ENCODE data around the gene SERPINA6. TPM values are rescaled to one million over a fixed set of nuclear protein-coding genes. Genes with fewer than 3 reads are reported as not detected.

The SERPINA6 gene
- total RNA-seq, 6 experiments from 2014 or later: not detected

GRCh38 chr14:94364037-94364436 lies 40.9 kb upstream of the SERPINA6 start:
- Mint-ChIP-seq H3K9me3 (peaks cover 6% of the 10 kb centered on the region; the same call in 1 of the 2 replicates), H3K36me3 (ENCODE audit: low read depth) (no peaks in the 10 kb centered on the region), H3K27ac (no peak overlapping the region), H3K4me3 (no peak overlapping the region), H3K4me1 (ENCODE audit: low read depth) (no peaks in the 10 kb centered on the region), H3K27me3 (ENCODE audit: insufficient read depth) (peaks cover 5% of the 10 kb centered on the region)
- TF ChIP-seq CTCF (IDR thresholded peaks at IDR 0.05): no peak
- no peak for DNase-seq

- no peak overlapping the region for H3K27ac Mint-ChIP-seq
- no peaks in the 10 kb centered on the region for H3K36me3 Mint-ChIP-seq (ENCODE audit: low read depth)
- no peak for TF ChIP-seq CTCF (IDR thresholded peaks at IDR 0.05)
- no peak overlapping the region for H3K4me3 Mint-ChIP-seq
- peaks cover 5% of the 10 kb centered on the region for H3K27me3 Mint-ChIP-seq (ENCODE audit: insufficient read depth)
- H3K9me3 Mint-ChIP-seq: peaks cover 6% of the 10 kb centered on the region; the same call in 1 of the 2 replicates
- DNase-seq: no peak
- no peaks in the 10 kb centered on the region for H3K4me1 Mint-ChIP-seq (ENCODE audit: low read depth)
Observed at GRCh38 chr14:94363151-94363624, 40.1 kb upstream of the SERPINA6 start.

GRCh38 chr14:94362614-94363133 lies 39.5 kb upstream of the SERPINA6 start:
- no peak for DNase-seq
- TF ChIP-seq CTCF (IDR thresholded peaks at IDR 0.05): no peak
- Mint-ChIP-seq H3K4me1 (ENCODE audit: low read depth) (no peaks in the 10 kb centered on the region), H3K9me3 (peaks cover 6% of the 10 kb centered on the region; the same call in 1 of the 2 replicates), H3K27ac (no peak overlapping the region), H3K36me3 (ENCODE audit: low read depth) (no peaks in the 10 kb centered on the region), H3K27me3 (ENCODE audit: insufficient read depth) (peaks cover 5% of the 10 kb centered on the region), H3K4me3 (no peak overlapping the region)

GRCh38 chr14:94361682-94362081 lies 38.5 kb upstream of the SERPINA6 start:
- Mint-ChIP-seq H3K36me3 (ENCODE audit: low read depth) (no peaks in the 10 kb centered on the region), H3K4me1 (ENCODE audit: low read depth) (no peaks in the 10 kb centered on the region), H3K27ac (no peak overlapping the region), H3K4me3 (no peak overlapping the region), H3K9me3 (peaks cover 6% of the 10 kb centered on the region; the same call in 1 of the 2 replicates), H3K27me3 (ENCODE audit: insufficient read depth) (peaks cover 5% of the 10 kb centered on the region)
- no peak for DNase-seq
- TF ChIP-seq CTCF (IDR thresholded peaks at IDR 0.05): no peak

GRCh38 chr14:94360945-94361565 lies 37.9 kb upstream of the SERPINA6 start:
- Mint-ChIP-seq H3K9me3 (peaks cover 6% of the 10 kb centered on the region; the same call in 1 of the 2 replicates), H3K27me3 (ENCODE audit: insufficient read depth) (peaks cover 5% of the 10 kb centered on the region), H3K27ac (no peak overlapping the region), H3K4me3 (no peak overlapping the region), H3K4me1 (ENCODE audit: low read depth) (no peaks in the 10 kb centered on the region), H3K36me3 (ENCODE audit: low read depth) (no peaks in the 10 kb centered on the region)
- DNase-seq: no peak
- no peak for TF ChIP-seq CTCF (IDR thresholded peaks at IDR 0.05)

Measured in HFFc6 (cell line).